HG03571 (cell line): ENCODE measurements around the gene FAT1.
"Not testable (repeated sequence)": the region's sequence is repeated elsewhere in the genome, so short reads cannot be mapped to it uniquely, and the experiment has no call there.

ENCODE experiments used
- ATAC-seq: cut with Tn5 transposase; IDR thresholded peaks from one replicate; pipeline ENCODE4 v1.9.1; 2021; ENCODE audit not compliant: unreplicated experiment

FAT1 gene, protein sequence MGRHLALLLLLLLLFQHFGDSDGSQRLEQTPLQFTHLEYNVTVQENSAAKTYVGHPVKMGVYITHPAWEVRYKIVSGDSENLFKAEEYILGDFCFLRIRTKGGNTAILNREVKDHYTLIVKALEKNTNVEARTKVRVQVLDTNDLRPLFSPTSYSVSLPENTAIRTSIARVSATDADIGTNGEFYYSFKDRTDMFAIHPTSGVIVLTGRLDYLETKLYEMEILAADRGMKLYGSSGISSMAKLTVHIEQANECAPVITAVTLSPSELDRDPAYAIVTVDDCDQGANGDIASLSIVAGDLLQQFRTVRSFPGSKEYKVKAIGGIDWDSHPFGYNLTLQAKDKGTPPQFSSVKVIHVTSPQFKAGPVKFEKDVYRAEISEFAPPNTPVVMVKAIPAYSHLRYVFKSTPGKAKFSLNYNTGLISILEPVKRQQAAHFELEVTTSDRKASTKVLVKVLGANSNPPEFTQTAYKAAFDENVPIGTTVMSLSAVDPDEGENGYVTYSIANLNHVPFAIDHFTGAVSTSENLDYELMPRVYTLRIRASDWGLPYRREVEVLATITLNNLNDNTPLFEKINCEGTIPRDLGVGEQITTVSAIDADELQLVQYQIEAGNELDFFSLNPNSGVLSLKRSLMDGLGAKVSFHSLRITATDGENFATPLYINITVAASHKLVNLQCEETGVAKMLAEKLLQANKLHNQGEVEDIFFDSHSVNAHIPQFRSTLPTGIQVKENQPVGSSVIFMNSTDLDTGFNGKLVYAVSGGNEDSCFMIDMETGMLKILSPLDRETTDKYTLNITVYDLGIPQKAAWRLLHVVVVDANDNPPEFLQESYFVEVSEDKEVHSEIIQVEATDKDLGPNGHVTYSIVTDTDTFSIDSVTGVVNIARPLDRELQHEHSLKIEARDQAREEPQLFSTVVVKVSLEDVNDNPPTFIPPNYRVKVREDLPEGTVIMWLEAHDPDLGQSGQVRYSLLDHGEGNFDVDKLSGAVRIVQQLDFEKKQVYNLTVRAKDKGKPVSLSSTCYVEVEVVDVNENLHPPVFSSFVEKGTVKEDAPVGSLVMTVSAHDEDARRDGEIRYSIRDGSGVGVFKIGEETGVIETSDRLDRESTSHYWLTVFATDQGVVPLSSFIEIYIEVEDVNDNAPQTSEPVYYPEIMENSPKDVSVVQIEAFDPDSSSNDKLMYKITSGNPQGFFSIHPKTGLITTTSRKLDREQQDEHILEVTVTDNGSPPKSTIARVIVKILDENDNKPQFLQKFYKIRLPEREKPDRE (N-terminal part only)

DNA sequence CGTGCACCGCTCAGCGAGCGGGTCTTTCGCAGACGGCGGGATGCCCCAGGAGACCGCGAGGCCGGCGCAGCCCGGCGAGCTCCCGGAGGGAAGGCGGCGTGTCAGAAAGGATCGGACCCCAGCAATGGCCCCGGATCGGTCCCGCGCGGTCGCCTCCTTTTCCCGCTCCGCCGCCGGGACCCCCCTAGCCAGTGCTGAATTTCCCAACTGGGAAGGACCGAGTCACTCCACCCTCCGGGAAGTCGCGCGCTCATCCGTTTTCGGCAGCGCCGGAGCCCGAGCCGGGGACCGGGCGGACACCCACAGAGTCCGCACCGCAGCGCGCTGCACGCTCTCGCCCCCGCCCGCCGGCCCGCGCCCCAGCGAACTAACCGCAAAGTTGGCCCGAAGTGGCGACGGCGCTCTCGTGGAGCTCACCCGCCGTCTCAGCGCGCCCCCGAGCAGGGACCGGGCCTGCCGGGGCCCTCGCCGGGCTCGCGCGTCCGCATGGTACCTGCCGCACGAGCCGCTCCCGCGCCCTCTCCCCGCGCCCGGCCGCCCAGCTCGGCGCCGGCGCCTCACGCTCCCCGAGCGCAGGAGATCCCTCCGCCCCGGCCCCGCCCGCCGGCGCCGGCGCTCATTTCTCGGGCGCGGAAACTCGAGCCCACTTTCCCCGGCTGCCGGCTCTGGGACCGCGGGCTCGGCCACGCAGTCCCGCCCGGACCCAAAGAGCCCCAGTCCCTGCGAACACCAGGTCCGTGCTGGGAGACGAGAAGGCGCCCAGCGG lies at the start of gene FAT1:
Gene FAT1 (minus strand): TSS at position 565 of the 766 bp plus-strand sequence. CDS start 14,029 bp downstream, outside the sequence.
- ATAC-seq, result no peak

- ATAC-seq, result no peak
Measured at GRCh38 chr4:186772936-186773487, 49.4 kb upstream of the FAT1 start.

- no peak for ATAC-seq
Measured at GRCh38 chr4:186771624-186772023, 48.0 kb upstream of the FAT1 start.

GRCh38 chr4:186770481-186771175 lies 47.0 kb upstream of the FAT1 start:
- ATAC-seq, result no peak

GRCh38 chr4:186767794-186768193 lies 44.1 kb upstream of the FAT1 start:
- no peak for ATAC-seq

DNA sequence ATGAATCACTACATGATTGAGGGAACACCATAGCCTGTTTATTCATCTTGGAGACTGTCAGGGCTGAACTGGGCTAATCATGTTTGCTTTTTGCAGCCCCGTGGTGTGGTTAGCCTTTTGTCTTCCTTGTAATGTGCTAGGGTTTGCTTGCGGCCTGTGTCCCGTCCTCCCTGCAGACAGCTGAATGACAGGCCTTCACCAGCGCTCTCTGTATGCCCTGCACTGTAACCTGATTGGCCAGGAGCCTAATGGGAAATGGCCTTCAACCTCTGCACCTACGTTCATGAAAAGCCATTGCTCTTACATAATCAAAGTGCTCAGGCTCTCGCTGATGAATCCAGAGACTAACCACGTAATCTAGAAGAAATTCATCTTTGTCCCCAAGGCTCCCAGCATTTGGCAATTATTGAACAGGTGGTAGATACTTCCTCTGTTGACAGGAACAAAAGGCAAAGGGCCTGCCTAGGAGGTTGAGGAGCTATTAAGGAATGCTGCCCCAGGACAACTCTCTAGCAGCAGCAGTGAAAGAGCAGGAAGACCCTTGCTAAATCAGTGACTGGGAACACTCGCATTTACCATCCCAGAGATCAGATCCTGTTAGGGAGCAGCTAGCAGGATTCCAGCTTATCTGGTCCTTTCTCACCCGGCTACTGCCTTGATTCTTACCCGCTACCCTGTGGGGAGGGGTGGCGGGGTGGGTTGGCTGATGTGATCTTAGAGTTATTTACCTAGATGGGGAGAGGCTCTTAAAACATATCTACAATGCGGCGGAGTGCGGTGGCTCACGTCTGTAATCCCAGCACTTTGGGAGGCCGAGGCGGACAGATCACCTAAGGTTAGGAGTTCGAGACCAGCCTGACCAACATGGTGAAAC lies 42.3 kb upstream of the FAT1 start:
- no peak for ATAC-seq

GRCh38 chr4:186765138-186765537 lies 41.5 kb upstream of the FAT1 start:
- no peak for ATAC-seq

DNA sequence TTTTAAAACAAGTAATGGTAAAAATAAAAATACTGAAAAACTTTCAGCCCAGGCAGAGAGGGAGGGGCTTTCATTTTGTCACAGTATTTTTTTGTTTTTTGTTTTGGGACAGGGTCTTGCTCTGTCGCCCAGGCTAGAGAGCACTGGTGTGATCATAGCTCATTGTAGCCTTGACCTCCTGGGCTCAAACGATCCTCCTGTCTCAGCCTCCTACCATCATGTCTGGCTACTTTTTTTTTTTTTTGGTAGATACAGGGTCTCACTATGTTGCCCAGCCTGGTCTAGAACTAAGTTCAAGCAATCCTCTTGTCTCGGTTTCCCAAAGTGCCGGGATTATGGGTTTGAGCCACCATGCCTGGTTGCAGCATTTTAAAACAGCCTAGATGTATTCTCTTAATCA lies 40.8 kb upstream of the FAT1 start:
- no peak for ATAC-seq

DNA sequence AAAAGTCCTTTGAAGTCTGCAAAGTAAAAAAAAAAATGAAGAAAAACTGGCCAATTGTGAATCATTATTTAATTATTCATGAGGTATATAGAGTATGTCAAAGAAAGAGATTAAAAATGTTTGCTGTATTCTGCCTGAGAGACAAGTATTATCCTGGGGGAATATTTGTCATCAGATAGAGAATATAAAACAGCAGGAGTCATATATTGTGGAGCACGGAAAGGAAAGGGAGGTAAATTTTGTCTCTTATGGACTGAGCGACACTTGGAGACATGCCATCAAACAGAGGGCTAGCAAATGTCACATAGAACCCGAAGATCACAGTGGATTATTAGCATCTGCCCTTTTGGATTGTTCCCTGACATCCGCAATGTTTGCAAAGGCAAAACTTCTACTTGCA lies 39.2 kb upstream of the FAT1 start:
- no peak for ATAC-seq

- no peak for ATAC-seq
Measured at GRCh38 chr4:186762361-186762760, 38.7 kb upstream of the FAT1 start.

GRCh38 chr4:186761956-186762355 lies 38.3 kb upstream of the FAT1 start:
- not testable (repeated sequence) for ATAC-seq

GRCh38 chr4:186761393-186761792 lies 37.7 kb upstream of the FAT1 start:
- no peak for ATAC-seq

DNA sequence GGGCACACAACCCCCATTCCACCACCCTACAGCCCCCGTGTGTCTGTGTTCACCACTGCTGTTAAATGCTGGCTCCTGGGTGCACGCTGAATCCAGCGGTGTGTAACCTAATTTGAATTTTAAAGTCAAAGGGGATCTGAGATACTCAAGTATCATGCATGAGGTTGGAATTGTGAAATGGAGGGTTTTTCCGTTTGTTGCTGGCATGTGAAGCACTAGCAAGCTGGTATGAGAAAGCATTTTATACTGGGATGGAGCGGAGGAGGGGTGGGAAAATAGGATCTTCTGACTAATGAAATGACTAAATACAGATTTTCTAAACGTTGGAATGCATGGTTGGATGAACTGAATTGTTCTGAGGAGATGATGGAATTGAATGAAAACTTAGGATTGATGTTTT lies 36.9 kb upstream of the FAT1 start:
- ATAC-seq, result no peak

- no peak for ATAC-seq
Measured at GRCh38 chr4:186759990-186760389, 36.3 kb upstream of the FAT1 start.

GRCh38 chr4:186758929-186759682 lies 35.5 kb upstream of the FAT1 start:
- no peak for ATAC-seq

- ATAC-seq, result no peak
Measured at GRCh38 chr4:186757696-186758355, 34.2 kb upstream of the FAT1 start.

GRCh38 chr4:186756550-186756949 lies 32.9 kb upstream of the FAT1 start:
- not testable (repeated sequence) for ATAC-seq
